Right atrium auricular region (tissue), 2 donors: ENCODE data around the gene IMP4. TPM values are rescaled to one million over a fixed set of nuclear protein-coding genes. Genes with fewer than 3 reads are reported as not detected.

ENCODE experiments used
- DNase-seq: peaks from one replicate; pipeline ENCODE4 v3.0.0-alpha.2; 2019; ENCODE audit warnings: low spot score
- H3K27ac ChIP-seq, 2 donors: fragments of 200-600 bp; sonication (generic); 1 replicate in 1 of 2; 2 replicates in 1 of 2; pipeline ENCODE4 v1.5.1; 2016 to 2019
- H3K27me3 ChIP-seq, 2 donors: fragments of 200-600 bp; sonication (generic); one replicate each; pipeline versions ENCODE4 v1.5.1 to v1.6.0; 2017 to 2019
- H3K36me3 ChIP-seq: fragments of 200-600 bp; sonication (generic); one replicate; pipeline ENCODE4 v1.5.1; 2016
- H3K4me1 ChIP-seq, 2 donors: fragments of 200-600 bp; sonication (generic); one replicate each; pipeline versions ENCODE4 v1.5.1 to v1.6.0; 2017 to 2019
- H3K4me3 ChIP-seq, 2 donors: fragments of 200-600 bp; sonication (generic); 1 replicate in 1 of 2; 2 replicates in 1 of 2; pipeline ENCODE4 v1.5.1; 2017 to 2019; ENCODE audit warnings: mild to moderate bottlenecking in 1 of 2, moderate library complexity in 1 of 2
- H3K9me3 ChIP-seq, 2 donors: fragments of 200-600 bp; sonication (generic); one replicate each; pipeline ENCODE4 v1.5.1; 2019
- total RNA-seq, 2 donors: library from RNA; depleted of rRNA; stranded (reverse); fragments of >200 nt; gene quantifications; one replicate each; pipeline ENCODE4 v1.1.0, GENCODE V29; 2016
- TF ChIP-seq, protein P1 (sequence below), 2 donors: fragments of 200-600 bp; sonication (generic); IDR thresholded peaks; one replicate each; pipeline ENCODE4 v1.5.1; 2019; ENCODE audit warnings: antibody characterized with exemption in 2 of 2

The IMP4 gene
- total RNA-seq, 2 donors from 2014 or later, result 66.6 to 86.9 TPM

DNA sequence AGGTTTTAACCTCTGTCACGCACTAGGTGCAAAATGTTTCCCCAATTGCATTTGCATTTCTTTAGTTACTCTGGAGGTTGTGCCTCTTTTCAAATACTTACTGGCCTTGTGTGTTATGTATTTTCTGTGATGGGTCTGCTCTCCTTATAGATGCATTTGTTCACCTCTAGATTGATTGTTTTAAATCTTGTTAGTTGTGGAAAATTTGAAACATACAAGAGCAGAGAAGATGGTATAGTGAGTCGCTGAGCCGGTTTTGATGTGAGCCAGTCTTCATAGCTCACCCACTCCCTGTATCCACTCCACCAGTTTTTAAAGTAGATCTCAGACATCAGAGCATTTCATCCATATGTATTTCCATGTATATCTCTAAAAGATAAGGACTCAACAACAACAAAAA lies 6.5 kb downstream of the IMP4 start:
- peaks cover 34% of the 10 kb centered on the region for H3K36me3 ChIP-seq

DNA sequence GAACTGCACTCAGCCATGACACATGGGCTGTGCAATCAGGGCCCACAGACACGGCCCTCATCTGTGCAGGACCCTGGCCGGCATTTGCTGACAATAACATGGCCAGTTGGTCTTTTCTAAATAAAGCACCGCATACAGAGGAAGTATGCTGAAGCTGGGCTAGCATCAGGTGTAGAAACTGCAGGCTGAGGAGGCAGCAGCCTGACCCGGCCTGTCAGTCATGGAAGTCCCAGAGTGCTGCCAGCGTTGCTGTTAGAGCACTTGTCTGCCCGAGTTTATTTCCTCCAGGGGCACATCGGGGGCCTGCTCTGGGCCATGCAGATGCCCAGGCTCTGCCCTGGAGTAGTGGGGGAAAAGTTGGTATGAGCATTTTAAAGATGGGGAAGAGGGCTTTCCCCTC lies 9.0 kb downstream of the IMP4 start:
- peaks cover 0 to 24% of the 10 kb centered on the region in 2 donors for H3K4me1 ChIP-seq
- TF ChIP-seq, protein P1, sequence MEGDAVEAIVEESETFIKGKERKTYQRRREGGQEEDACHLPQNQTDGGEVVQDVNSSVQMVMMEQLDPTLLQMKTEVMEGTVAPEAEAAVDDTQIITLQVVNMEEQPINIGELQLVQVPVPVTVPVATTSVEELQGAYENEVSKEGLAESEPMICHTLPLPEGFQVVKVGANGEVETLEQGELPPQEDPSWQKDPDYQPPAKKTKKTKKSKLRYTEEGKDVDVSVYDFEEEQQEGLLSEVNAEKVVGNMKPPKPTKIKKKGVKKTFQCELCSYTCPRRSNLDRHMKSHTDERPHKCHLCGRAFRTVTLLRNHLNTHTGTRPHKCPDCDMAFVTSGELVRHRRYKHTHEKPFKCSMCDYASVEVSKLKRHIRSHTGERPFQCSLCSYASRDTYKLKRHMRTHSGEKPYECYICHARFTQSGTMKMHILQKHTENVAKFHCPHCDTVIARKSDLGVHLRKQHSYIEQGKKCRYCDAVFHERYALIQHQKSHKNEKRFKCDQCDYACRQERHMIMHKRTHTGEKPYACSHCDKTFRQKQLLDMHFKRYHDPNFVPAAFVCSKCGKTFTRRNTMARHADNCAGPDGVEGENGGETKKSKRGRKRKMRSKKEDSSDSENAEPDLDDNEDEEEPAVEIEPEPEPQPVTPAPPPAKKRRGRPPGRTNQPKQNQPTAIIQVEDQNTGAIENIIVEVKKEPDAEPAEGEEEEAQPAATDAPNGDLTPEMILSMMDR (IDR thresholded peaks at IDR 0.05), result no peak
- H3K4me3 ChIP-seq, result no peak overlapping the region
- H3K36me3 ChIP-seq, result peaks cover 11% of the 10 kb centered on the region
- no peak for DNase-seq
- H3K27me3 ChIP-seq, result no peaks in the 10 kb centered on the region
- H3K9me3 ChIP-seq, result no peaks in the 10 kb centered on the region
- no peak overlapping the region for H3K27ac ChIP-seq

More for the DNA sequence above, 6.5 kb downstream of the IMP4 start:
- no peak for DNase-seq
- H3K4me3 ChIP-seq, result no peak overlapping the region
- H3K27me3 ChIP-seq, result no peaks in the 10 kb centered on the region
- no peaks in the 10 kb centered on the region for H3K9me3 ChIP-seq
- TF ChIP-seq, protein P1 (IDR thresholded peaks at IDR 0.05), result no peak
- peaks cover 0 to 7% of the 10 kb centered on the region in 2 donors for H3K4me1 ChIP-seq
- no peak overlapping the region for H3K27ac ChIP-seq

DNA sequence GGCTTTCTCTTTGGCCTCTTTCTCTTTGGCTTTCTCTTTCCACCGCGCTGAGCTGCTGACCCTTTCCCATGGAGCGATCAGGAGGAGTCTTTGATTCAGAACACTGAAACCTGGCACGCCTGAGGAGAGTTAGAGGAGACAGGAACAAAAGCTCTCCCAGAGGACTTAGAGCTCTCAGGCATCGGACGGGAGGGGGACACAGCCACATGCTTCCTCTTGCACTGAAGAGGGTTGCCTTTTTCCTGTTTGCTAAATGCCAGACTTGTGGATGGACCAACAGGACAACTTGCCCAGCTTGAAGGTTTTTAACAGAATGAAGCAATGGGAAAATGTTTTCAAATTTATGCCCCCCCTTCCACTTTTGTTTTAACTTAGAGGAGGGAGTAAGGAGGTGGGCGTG lies 9.5 kb downstream of the IMP4 start:
- TF ChIP-seq, protein P1 (IDR thresholded peaks at IDR 0.05), result no peak
- peak overlapping the region in 1 of 2 donors; percentile 11 for H3K4me3 ChIP-seq

DNA sequence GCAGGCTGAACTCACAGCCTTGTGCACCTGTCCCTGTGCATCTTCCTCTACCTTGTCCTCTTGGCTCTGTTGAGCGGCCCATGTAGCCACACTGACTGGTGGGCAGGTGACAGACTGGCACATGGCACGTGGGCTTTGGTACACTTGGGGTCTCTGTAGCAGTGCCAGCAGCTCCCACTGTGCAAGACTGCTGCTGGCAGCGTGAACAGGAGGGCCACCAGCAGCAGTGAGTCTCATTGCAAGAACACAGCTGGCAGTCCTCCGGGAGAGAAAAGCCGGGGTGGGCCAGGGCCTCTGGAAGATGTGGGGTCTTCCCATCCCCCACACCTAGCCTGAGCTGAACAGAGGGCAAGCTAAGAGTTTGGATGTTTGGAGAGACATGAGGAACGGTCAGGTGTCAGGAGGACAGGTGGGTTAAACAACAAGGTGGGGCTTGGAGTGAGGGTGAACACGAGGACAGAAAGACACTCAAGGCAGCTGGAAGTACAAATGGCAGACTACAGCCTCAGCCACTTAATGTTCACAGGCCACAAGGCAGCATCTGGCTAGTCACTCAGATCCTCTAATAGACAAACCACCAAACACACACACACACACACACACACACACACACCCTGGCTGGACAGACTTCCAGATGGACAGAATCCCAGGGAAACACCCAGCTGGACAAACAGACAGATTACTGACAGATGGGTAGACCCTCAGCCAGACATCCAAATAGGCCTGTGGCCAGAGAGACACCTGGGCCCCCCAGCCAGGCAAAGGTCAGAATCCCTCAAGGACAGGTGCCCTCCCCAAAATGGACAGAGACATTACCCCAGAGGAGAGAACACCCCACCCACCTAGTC lies 10.8 kb downstream of the IMP4 start:
- no peak for DNase-seq
- H3K27ac ChIP-seq, result no peak overlapping the region
- peaks cover 0 to 27% of the 10 kb centered on the region in 2 donors for H3K4me1 ChIP-seq
- H3K27me3 ChIP-seq, result no peaks in the 10 kb centered on the region
- TF ChIP-seq, protein P1 (IDR thresholded peaks at IDR 0.05), result no peak
- no peak overlapping the region for H3K4me3 ChIP-seq
- no peaks in the 10 kb centered on the region for H3K9me3 ChIP-seq
- H3K36me3 ChIP-seq, result no peaks in the 10 kb centered on the region

More for the DNA sequence above, 9.5 kb downstream of the IMP4 start:
- Histone ChIP-seq H3K4me1 (peaks cover 0 to 27% of the 10 kb centered on the region in 2 donors), H3K9me3 (no peaks in the 10 kb centered on the region), H3K27ac (no peak overlapping the region), H3K27me3 (no peaks in the 10 kb centered on the region), H3K36me3 (peaks cover 6% of the 10 kb centered on the region)
- no peak for DNase-seq

DNA sequence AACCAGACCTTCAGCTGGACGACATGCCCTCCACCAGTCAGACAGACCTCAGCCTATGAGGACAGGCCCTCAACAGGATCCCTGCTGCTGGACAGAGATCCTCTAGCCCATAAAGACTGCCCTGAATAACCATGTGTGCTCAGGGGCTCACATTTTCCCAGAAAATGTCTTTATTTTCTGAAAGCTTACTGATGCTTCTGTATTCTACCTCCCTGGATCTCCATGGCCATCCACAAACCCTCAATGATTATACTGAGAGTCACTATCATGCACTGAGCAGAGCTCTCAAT lies 11.4 kb downstream of the IMP4 start:
- TF ChIP-seq, protein P1 (IDR thresholded peaks at IDR 0.05), result no peak
- Histone ChIP-seq H3K27ac (no peak overlapping the region), H3K9me3 (no peaks in the 10 kb centered on the region)

More for the DNA sequence above, 11.4 kb downstream of the IMP4 start:
- no peaks in the 10 kb centered on the region for H3K27me3 ChIP-seq
- H3K36me3 ChIP-seq, result no peaks in the 10 kb centered on the region
- H3K4me3 ChIP-seq, result no peak overlapping the region
- peaks cover 0 to 27% of the 10 kb centered on the region in 2 donors for H3K4me1 ChIP-seq
- DNase-seq, result no peak
